AG10803 (cell line): ENCODE measurements around the gene GNPNAT1.

Source experiments
- DNase-seq: peaks from one replicate; pipeline ENCODE4 v3.0.0; 2010; ENCODE audit warnings: low read depth
- H3K4me3 ChIP-seq: 2 replicates; pipeline ENCODE4 v1.5.1; 2011; ENCODE audit warnings: mild to moderate bottlenecking, low read length, control low read depth
- TF ChIP-seq, protein P1 (sequence below): conservative IDR thresholded peaks from 2 replicates; pipeline ENCODE4 v1.5.1; 2011; ENCODE audit warnings: mild to moderate bottlenecking, low read length, control low read depth, inconsistent platforms

Gene GNPNAT1

DNA sequence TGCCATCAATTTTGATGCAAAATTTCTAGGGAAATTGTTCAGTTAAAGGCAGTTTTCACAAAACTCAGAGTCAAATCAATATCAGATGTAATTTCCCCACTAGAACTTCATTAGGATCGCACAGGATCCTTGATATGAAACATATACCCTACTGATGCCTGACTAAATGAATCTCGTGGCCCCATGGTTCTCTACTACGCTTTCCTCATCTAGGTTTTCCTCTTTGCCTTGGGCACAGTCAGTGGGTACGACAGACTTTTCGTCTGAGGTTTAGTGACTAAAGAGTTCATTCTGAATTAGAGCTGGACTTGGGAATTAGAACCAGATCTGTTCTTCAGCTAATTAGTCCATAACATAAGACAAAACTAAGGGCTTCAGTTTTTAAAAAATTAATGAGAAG lies 42.5 kb upstream of the GNPNAT1 start:
- H3K4me3 ChIP-seq: no peak overlapping the region
- TF ChIP-seq, protein P1, sequence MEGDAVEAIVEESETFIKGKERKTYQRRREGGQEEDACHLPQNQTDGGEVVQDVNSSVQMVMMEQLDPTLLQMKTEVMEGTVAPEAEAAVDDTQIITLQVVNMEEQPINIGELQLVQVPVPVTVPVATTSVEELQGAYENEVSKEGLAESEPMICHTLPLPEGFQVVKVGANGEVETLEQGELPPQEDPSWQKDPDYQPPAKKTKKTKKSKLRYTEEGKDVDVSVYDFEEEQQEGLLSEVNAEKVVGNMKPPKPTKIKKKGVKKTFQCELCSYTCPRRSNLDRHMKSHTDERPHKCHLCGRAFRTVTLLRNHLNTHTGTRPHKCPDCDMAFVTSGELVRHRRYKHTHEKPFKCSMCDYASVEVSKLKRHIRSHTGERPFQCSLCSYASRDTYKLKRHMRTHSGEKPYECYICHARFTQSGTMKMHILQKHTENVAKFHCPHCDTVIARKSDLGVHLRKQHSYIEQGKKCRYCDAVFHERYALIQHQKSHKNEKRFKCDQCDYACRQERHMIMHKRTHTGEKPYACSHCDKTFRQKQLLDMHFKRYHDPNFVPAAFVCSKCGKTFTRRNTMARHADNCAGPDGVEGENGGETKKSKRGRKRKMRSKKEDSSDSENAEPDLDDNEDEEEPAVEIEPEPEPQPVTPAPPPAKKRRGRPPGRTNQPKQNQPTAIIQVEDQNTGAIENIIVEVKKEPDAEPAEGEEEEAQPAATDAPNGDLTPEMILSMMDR: no peak
- DNase-seq: no peak

DNA sequence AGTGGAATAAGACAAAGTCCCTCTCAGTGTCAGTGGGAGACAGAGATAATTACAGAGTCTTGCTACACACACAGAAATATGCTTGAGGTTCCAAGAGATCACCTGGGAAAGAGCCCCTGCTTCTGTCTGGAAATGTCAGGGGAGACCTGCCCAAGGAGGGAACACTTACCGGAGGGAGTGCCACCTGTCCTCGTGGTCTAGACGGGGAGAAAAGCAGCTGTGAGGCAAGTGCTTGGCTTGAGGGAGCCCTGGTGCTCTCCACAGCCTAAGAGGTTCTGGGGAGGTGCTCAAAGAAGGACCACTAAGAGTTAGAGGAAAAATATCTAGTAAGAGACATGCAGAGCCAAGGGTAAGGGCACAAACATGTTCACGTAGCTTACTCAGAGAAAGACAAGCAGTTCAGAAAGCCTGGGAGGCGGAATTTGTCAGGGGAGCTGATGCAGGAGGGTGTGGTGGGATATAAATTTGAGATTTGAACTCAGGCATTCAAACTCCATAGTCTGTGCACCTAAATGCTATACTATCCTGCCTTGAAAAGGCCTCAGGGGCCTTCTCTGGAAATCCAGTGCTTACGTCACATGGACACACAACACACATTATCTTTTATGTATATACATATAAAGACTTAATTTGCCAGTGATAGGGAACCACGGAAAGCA lies 38.2 kb upstream of the GNPNAT1 start:
- no peak overlapping the region for H3K4me3 ChIP-seq
- TF ChIP-seq, protein P1: no peak
- no peak for DNase-seq

DNA sequence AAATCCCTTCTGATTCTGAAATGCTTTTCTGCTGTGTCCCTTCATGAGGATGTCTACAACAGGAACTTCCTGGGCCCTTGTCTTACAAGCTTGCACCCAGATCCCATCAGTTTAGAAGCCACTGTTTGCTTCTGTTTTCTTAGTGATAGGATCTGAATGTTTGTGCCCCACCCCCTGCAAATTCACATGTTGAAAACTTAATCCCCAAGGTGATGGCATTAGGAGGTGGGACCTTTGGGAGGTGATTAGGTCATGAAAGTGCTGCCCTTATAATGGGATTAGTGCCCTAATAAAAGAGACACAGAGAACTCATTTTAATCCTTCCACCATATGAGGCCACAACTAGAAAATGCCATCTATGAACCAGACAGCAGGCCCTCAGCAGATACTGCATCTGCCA lies 36.0 kb upstream of the GNPNAT1 start:
- TF ChIP-seq, protein P1: no peak

DNA sequence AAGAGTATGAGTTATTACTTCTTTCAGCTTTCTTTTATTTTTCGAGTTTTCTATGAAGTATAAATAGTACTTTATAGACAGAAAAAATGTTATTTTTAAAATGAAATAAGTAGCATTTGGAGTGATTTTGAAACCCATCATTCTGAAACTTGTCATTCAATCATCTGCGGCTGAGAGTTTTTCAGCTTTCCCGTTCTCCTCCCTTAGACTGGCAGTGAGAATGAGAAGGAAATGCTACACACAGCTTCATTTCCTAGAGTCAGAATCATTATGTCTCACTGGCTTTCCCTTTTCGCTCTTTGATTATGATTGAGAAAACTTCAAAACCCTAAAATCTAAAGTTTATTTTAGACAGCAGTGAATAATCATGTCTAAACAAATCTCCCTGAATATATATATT lies 33.7 kb upstream of the GNPNAT1 start:
- H3K4me3 ChIP-seq: no peak overlapping the region

More for the DNA sequence above, 36.0 kb upstream of the GNPNAT1 start:
- DNase-seq: no peak
- no peak overlapping the region for H3K4me3 ChIP-seq

DNA sequence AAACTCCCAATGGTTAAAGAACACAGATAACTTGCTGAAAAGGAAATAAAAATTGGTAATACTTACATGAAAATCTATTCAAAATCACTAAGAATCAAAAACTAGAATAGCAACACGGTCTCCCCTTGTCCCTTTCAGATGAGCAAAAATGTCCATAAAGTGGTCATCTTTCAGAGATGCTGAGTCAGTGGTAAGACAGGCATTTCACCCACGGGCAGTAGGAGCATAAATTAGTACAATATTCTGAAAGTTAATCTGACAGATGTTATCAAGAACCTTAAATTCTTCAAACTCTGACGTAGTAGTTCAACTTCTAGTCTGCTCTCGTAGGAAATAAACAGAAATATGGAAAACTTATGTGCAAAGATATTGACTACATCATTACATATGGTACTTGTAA lies 33.1 kb upstream of the GNPNAT1 start:
- H3K4me3 ChIP-seq: no peak overlapping the region
- DNase-seq: no peak
- TF ChIP-seq, protein P1: no peak

More for the DNA sequence above, 33.7 kb upstream of the GNPNAT1 start:
- no peak for DNase-seq
- TF ChIP-seq, protein P1: no peak

DNA sequence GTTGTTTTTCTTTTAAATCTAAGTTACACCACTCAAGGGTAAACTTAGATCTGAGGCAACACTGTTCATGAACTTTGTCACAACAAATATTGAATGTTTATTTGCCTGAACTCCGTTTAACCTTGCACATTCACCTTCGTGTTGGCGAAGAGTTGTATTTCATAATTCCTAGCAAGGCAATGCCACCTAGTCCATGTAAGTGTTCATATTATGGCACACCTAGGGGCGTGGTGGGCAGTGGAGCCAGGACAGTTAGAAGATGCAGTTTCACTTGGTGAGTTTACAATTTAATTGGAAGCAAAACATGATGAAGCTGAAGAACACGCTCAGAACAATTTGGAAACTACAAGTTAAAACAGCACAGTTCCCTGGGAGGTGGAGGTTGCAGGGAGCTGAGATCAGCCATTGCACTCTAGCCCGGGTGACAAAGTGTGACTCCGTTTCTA lies 30.4 kb upstream of the GNPNAT1 start:
- TF ChIP-seq, protein P1: no peak
- no peak overlapping the region for H3K4me3 ChIP-seq
- DNase-seq: no peak

DNA sequence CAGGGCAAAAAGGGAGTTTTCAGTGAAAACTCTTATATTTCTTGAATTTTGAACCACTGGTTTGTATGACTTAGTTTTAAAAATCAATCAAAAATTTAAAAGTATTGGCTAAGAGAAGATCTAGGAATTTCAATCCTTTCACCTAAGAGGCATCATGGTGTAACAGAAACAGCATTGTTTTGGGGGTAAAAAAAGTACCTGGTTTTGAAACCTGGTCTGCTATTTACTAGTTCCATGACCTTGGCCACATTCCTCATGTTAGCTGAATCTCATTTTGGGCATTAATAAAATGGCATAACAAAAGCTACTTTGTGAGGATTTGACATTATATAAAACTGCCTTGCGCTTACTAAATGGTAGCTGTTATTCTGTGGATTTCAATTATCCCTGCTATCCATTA lies 16.7 kb upstream of the GNPNAT1 start:
- TF ChIP-seq, protein P1: no peak
- no peak for DNase-seq
- H3K4me3 ChIP-seq: no peak overlapping the region
